HepG2 (cell line): Measurements from ENCODE around the gene TNFSF8. TPM values are rescaled to one million over a fixed set of nuclear protein-coding genes. Genes with fewer than 3 reads are reported as not detected.
A peak's percentile ranks its signal among the peaks of the same experiment; 100 is the strongest.

ENCODE experiments used
- CREM ChIP-seq, 2 experiments: sonication (generic) in 1 of 2; formaldehyde crosslinking in 1 of 2; IDR thresholded peaks; 2 replicates each; pipeline versions ENCODE4 v1.4.0 to v1.6.1; 2016 to 2020; ENCODE audit warnings: antibody characterized with exemption in 1 of 2, mild to moderate bottlenecking in 1 of 2, missing genetic modification reagents in 1 of 2
- GFI1 ChIP-seq: sonication (generic); formaldehyde crosslinking; IDR thresholded peaks from 2 replicates; pipeline ENCODE4 v1.5.0; 2020; ENCODE audit warnings: missing genetic modification reagents, mild to moderate bottlenecking, borderline replicate concordance
- HOXA3 ChIP-seq: sonication (generic); formaldehyde crosslinking; IDR thresholded peaks from 2 replicates; pipeline ENCODE4 v1.5.0; 2020; ENCODE audit warnings: missing genetic modification reagents
- JARID2 ChIP-seq: sonication (generic); formaldehyde crosslinking; IDR thresholded peaks from 2 replicates; pipeline ENCODE4 v1.8.1; 2023; ENCODE audit warnings: missing genetic modification reagents, inconsistent platforms; ENCODE audit not compliant: insufficient replicate concordance
- JUNB ChIP-seq: sonication (generic); formaldehyde crosslinking; IDR thresholded peaks from 2 replicates; pipeline ENCODE4 v1.8.0; 2022; ENCODE audit warnings: missing genetic modification reagents, mild to moderate bottlenecking, borderline replicate concordance
- MAFK ChIP-seq, 2 experiments: IDR thresholded peaks in 1 of 2; conservative IDR thresholded peaks in 1 of 2; 2 replicates each; pipeline ENCODE4 v1.6.1; 2011; ENCODE audit warnings: improper control_type of control experiment in 2 of 2, low read length in 2 of 2
- MEIS2 ChIP-seq: sonication (generic); formaldehyde crosslinking; IDR thresholded peaks from 2 replicates; pipeline ENCODE4 v1.9.0; 2021; ENCODE audit warnings: mild to moderate bottlenecking, missing genetic modification reagents
- NR0B2 ChIP-seq: sonication (generic); formaldehyde crosslinking; IDR thresholded peaks from 2 replicates; pipeline ENCODE4 v1.4.0; 2020; ENCODE audit warnings: mild to moderate bottlenecking, missing genetic modification reagents
- STAT6 ChIP-seq: sonication (generic); formaldehyde crosslinking; IDR thresholded peaks from 2 replicates; pipeline ENCODE4 v1.4.0; 2020; ENCODE audit warnings: missing genetic modification reagents, mild to moderate bottlenecking, borderline replicate concordance
- ZFP41 ChIP-seq: sonication (generic); formaldehyde crosslinking; IDR thresholded peaks from 2 replicates; pipeline ENCODE4 v1.4.0; 2020; ENCODE audit warnings: mild to moderate bottlenecking, missing genetic modification reagents, borderline replicate concordance
- ZNF232 ChIP-seq: sonication (generic); formaldehyde crosslinking; IDR thresholded peaks from 2 replicates; pipeline ENCODE4 v1.4.0; 2020; ENCODE audit warnings: missing genetic modification reagents, borderline replicate concordance
- ZNF430 ChIP-seq: sonication (generic); formaldehyde crosslinking; IDR thresholded peaks from 2 replicates; pipeline ENCODE4 v1.9.0; 2021; ENCODE audit warnings: mild to moderate bottlenecking, missing genetic modification reagents
- ZNF570 ChIP-seq: sonication (generic); formaldehyde crosslinking; IDR thresholded peaks from 2 replicates; pipeline ENCODE4 v1.4.0; 2020; ENCODE audit warnings: mild to moderate bottlenecking, missing genetic modification reagents, borderline replicate concordance
- ZNF691 ChIP-seq: sonication (generic); formaldehyde crosslinking; IDR thresholded peaks from 2 replicates; pipeline ENCODE4 v1.4.0; 2020; ENCODE audit warnings: missing genetic modification reagents, low read depth, mild to moderate bottlenecking, borderline replicate concordance
- polyA plus RNA-seq, 8 experiments: library from polyadenylated mRNA; depleted of rRNA in 3 of 8; stranded (reverse) in 7 of 8; unstranded in 1 of 8; fragments of >200 nt; fragmentation: Illumina TruSeq in 4 of 8; extraction: Trizol in 4 of 8; gene quantifications; 2 replicates each; pipeline versions ENCODE4 v1.2.1 to v1.2.3, GENCODE V29; 2011 to 2016; ENCODE audit warnings: low read depth in 4 of 8, missing spikeins in 1 of 8, mixed read lengths in 1 of 8; ENCODE audit not compliant: insufficient read depth in 1 of 8
- total RNA-seq, 5 experiments: library from RNA; depleted of rRNA; stranded (reverse); fragments of >200 nt; fragmentation: Illumina TruSeq; extraction: Trizol; gene quantifications; 2 replicates each; pipeline ENCODE4 v1.2.3, GENCODE V29; 2016; ENCODE audit warnings: low read depth in 1 of 5
- TF ChIP-seq, protein P1 (sequence below): sonication (generic); formaldehyde crosslinking; IDR thresholded peaks from 2 replicates; pipeline ENCODE4 v1.4.0; 2020; ENCODE audit warnings: low read depth, missing genetic modification reagents
- TF ChIP-seq, protein P2 (sequence below): sonication (generic); formaldehyde crosslinking; IDR thresholded peaks from 2 replicates; pipeline ENCODE4 v1.4.0; 2020; ENCODE audit warnings: missing genetic modification reagents
- TF ChIP-seq, protein P3 (sequence below): sonication (generic); formaldehyde crosslinking; IDR thresholded peaks from 2 replicates; pipeline ENCODE4 v1.9.0; 2021; ENCODE audit warnings: missing genetic modification reagents, mild to moderate bottlenecking, borderline replicate concordance

TNFSF8 gene
- total and polyA plus RNA-seq, 2 of the 13 experiments (the other 11 are each of a cell fraction or from before 2014, with no cell fraction given): not detected

DNA sequence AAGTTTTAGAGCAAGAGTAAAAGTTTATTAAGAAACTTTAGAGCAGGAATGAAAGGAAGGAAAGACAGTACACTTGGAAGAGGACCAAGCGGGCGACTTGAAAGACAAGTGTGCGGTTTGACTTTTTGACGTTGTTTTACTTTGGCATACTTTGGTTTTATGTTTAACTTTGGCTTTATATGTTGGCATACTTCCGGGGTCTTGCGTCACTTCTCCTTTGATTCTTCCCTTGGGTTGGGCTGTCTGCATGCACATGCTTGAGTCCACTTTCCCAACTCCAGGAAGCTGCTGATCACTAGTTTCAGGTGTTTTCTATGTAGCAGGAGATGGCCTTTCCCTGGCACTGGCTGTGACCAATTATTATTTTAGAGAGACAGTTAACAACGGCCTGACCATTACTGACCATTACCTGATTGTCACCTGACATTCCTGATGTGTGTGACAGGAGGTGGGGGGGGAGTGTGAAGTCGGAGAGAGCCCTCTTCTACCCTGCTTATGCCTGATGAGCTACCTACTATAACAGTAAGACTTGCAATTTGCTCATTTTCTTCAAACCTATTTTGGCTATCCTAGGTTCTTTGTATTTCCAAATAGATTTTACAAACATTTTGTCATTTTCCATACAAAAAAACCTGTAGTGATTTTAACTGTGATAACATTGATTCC lies 45.5 kb downstream of the TNFSF8 start (continued):
- TF ChIP-seq, protein P1, sequence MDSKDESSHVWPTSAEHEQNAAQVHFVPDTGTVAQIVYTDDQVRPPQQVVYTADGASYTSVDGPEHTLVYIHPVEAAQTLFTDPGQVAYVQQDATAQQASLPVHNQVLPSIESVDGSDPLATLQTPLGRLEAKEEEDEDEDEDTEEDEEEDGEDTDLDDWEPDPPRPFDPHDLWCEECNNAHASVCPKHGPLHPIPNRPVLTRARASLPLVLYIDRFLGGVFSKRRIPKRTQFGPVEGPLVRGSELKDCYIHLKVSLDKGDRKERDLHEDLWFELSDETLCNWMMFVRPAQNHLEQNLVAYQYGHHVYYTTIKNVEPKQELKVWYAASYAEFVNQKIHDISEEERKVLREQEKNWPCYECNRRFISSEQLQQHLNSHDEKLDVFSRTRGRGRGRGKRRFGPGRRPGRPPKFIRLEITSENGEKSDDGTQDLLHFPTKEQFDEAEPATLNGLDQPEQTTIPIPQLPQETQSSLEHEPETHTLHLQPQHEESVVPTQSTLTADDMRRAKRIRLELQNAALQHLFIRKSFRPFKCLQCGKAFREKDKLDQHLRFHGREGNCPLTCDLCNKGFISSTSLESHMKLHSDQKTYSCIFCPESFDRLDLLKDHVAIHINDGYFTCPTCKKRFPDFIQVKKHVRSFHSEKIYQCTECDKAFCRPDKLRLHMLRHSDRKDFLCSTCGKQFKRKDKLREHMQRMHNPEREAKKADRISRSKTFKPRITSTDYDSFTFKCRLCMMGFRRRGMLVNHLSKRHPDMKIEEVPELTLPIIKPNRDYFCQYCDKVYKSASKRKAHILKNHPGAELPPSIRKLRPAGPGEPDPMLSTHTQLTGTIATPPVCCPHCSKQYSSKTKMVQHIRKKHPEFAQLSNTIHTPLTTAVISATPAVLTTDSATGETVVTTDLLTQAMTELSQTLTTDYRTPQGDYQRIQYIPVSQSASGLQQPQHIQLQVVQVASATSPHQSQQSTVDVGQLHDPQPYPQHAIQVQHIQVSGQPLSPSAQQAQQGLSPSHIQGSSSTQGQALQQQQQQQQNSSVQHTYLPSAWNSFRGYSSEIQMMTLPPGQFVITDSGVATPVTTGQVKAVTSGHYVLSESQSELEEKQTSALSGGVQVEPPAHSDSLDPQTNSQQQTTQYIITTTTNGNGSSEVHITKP (CRISPR knock-in tag): no peak
- TF ChIP-seq CREM (IDR thresholded peaks at IDR 0.05) (peak; percentile 64; the same call in 1 of the 2 replicates), CREM (CRISPR knock-in tag; IDR thresholded peaks at IDR 0.05) (no peak), NR0B2 (no peak), STAT6 (CRISPR knock-in tag) (no peak), ZNF430 (CRISPR knock-in tag) (no peak), ZNF691 (CRISPR knock-in tag) (no peak), GFI1 (0 out of 2 replicates have a peak, but pooled peaks have one; percentile 29), HOXA3 (no peak), JARID2 (CRISPR knock-in tag) (no peak), ZNF232 (CRISPR knock-in tag) (no peak), MEIS2 (CRISPR knock-in tag) (no peak), JUNB (no peak), MAFK (conservative IDR thresholded peaks at IDR 0.05 in 1 of 2, IDR thresholded peaks at IDR 0.05 in 1 of 2; ENCODE audit: low read length in 2 of 2) (no peak), ZNF570 (CRISPR knock-in tag) (no peak), ZFP41 (CRISPR knock-in tag) (no peak)
- TF ChIP-seq, protein P2, sequence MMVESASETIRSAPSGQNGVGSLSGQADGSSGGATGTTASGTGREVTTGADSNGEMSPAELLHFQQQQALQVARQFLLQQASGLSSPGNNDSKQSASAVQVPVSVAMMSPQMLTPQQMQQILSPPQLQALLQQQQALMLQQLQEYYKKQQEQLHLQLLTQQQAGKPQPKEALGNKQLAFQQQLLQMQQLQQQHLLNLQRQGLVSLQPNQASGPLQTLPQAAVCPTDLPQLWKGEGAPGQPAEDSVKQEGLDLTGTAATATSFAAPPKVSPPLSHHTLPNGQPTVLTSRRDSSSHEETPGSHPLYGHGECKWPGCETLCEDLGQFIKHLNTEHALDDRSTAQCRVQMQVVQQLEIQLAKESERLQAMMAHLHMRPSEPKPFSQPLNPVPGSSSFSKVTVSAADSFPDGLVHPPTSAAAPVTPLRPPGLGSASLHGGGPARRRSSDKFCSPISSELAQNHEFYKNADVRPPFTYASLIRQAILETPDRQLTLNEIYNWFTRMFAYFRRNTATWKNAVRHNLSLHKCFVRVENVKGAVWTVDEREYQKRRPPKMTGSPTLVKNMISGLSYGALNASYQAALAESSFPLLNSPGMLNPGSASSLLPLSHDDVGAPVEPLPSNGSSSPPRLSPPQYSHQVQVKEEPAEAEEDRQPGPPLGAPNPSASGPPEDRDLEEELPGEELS (CRISPR knock-in tag): no peak
- TF ChIP-seq, protein P3, sequence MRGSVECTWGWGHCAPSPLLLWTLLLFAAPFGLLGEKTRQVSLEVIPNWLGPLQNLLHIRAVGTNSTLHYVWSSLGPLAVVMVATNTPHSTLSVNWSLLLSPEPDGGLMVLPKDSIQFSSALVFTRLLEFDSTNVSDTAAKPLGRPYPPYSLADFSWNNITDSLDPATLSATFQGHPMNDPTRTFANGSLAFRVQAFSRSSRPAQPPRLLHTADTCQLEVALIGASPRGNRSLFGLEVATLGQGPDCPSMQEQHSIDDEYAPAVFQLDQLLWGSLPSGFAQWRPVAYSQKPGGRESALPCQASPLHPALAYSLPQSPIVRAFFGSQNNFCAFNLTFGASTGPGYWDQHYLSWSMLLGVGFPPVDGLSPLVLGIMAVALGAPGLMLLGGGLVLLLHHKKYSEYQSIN (CRISPR knock-in tag): no peak
